GM18858 (cell line): ENCODE results near the gene RFLNA.

Experiments used
- ATAC-seq: cut with Tn5 transposase; IDR thresholded peaks from one replicate; pipeline ENCODE4 v1.9.1; 2021; ENCODE audit not compliant: unreplicated experiment

The RFLNA gene

GRCh38 chr12:124335426-124336183, 40.7 kb downstream of the RFLNA start:
- no peak for ATAC-seq

GRCh38 chr12:124336184-124336437, 41.2 kb downstream of the RFLNA start:
- no peak for ATAC-seq

DNA sequence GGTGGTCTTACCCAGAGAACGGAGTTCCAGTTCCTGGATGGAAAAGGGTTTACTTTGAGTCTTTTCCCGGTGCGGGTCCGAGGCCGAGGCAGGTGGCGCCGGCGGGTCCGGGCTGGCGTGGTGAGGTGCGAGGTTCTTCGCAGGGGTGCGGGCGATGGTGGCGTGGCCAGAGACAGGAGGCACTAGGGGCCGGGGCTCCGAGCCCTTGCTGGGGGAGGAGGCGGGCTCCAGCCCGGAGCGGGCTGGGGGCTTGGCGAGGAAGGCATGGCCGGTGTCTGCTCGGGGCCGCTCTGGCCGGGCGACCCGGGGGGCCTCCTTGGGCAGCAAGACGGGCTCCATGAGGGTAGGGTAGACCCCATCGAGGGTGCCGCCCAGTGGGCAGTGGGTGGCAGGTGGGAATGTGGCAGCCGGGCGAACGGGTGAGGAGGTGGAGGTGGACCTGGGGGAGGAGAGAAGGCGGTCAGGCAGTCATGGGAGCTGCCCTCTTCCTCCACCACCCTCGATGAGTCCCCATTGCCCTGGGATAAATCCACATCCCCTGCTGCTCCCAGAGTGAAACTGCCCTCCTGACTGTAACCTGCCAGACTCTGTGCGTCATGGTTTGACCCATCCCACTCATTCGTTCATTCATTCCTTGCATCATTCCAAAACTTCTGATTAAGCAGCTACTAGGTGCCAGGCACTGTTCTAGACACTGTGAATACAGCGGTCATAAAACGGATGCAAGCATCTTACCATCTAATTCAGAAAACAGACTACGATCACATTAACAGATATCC, 42.0 kb downstream of the RFLNA start:
- no peak for ATAC-seq

DNA sequence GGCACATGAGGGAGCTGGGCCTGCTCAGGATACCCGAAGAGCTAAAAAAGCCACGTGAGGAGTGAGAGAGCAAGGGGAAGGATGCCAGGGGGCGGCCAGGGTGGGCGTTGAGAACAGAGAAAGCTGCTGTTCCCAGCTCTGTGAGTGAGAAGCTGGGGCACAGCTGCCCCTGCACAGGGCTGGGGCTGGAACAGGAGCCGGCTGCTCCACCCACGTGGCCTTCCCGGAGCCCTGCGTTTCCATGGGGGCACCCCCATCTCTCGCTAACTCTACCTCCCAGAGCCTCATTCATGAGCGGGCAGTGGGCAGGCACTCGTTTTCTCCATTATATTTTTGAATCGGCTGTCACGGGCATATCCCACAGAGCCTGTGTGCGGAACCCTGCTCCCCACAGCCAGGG, 42.7 kb downstream of the RFLNA start:
- ATAC-seq: no peak

GRCh38 chr12:124338448-124338847, 43.6 kb downstream of the RFLNA start:
- no peak for ATAC-seq

GRCh38 chr12:124338876-124339603, 44.1 kb downstream of the RFLNA start:
- ATAC-seq: no peak

GRCh38 chr12:124340080-124340900, 45.4 kb downstream of the RFLNA start:
- no peak for ATAC-seq

- no peak for ATAC-seq
Observed at GRCh38 chr12:124341645-124342069, 46.8 kb downstream of the RFLNA start.

GRCh38 chr12:124344022-124344421, 49.1 kb downstream of the RFLNA start:
- ATAC-seq: no peak

DNA sequence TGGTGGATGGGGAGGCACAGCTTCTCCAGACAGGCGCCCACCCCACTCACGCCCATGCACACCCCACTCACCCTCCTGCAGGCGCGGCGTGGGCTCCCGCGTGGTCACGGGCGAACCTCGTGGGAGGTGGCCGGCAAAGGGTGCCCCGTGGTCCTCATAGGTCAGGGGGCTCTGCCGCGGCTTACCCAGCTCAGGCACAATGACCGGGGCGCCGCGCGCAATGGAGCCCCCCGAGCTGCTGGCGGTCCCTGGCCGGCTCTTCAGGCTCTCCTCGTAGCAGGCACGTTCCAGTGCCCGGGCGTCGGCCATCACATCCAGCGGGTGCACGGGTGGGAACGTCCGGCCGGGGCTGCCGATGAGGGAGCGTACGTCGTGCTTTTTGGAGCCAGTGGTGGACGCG, 49.6 kb downstream of the RFLNA start:
- ATAC-seq: no peak

DNA sequence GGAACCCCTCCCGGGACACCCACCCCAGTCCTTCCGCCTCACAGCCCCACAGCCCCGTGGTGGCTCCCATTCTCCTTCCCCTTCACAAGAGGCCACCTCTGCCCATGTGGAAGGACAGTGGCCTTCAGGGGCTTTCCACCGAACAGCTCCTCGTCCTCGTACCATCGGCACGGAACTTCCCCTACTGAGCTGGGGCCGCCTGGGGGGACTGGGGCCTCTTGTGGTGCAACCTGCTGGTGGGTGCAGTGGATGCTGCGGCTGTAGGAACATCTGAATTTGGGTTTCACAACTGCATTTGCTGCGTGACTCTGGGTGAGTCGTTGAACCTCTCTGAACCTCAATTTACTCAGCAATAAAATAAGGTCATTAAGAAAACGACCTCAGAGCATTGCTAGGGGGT, 50.9 kb downstream of the RFLNA start:
- no peak for ATAC-seq

GRCh38 chr12:124346425-124347168, 51.7 kb downstream of the RFLNA start:
- ATAC-seq: no peak

DNA sequence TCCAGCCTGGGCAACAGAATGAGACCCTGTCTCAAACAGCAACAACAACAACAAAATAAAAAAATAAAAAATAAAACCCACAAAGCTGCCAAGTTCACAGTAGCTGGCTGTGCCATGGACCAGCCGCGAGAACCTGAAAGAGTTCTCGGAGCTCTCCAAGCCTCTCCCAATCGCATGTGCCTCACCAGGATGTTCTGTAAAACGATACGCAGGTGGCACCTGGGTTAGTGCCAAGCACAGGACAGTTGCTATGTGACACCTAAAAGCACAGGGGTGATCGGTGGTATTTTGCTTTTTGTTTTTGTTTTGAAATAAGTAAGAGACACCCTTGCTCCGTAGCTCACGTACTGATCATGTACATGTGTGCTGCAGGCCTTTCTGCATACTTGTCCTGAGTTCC, 52.4 kb downstream of the RFLNA start:
- no peak for ATAC-seq

DNA sequence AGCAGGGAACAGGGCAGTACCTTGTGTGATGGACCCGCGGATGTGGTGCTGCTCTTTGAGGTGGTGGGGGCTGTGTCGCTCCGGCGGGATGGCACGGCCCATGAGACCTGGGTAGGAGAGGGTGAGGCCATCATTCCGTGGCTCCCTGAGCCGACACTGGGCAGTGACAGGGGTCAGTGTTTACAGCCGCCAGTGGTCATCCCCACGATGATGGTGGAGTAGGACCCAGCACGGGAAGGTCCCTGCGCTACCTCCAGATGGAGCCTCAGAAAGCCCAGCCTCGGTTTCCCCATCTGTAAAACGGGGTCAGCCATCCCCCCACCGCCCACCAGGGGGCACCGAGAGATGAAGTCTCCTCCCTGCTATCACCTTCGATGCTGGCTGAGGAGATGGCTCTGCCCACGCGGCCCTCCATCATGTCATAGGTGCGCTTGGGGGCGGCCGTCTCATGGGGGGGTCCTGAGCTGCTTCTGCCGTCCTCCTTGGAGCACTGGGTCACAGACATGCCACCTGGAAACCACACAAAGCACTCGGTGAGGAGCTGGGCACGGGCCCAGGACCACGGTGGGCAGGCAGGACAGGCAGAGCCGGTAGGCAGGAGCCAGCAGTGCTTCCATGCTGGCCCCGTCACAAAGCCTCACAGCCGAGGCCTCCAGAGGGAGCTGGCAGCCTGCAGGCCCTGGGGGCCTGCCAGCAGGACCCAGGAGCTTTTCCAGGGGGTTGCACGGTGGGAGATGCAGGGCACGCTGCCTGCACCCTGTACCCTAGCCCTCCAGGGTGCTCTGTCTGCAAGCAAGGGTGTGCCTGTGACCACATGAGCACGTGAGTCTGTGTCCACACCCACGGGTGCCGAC, 53.1 kb downstream of the RFLNA start:
- no peak for ATAC-seq

- no peak for ATAC-seq
Observed at GRCh38 chr12:124348659-124349380, 53.9 kb downstream of the RFLNA start.

- no peak for ATAC-seq
Observed at GRCh38 chr12:124350491-124350890, 55.6 kb downstream of the RFLNA start.

- ATAC-seq: no peak
Observed at GRCh38 chr12:124351422-124351821, 56.5 kb downstream of the RFLNA start.

DNA sequence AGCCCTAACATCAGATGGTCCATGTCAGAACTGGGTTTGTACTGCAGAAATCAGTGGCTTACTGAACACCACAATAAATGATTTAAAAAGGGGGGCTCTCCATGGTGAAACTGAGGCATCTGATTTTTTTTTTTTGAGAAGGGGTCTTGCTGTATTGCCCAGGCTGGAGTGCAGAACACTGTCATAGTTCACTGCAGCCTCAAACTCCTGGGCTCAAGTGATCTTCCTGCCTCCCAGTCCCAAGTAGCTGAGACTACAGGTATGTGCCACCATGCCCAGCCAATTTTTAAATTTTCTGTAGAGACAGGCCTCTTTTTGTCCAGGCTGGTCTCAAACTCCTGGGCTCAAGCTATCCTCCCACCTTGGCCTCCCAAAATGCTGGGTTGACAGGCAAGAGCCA, 57.4 kb downstream of the RFLNA start:
- no peak for ATAC-seq

GRCh38 chr12:124352839-124353238, 57.9 kb downstream of the RFLNA start:
- no peak for ATAC-seq
